ENCODE data around the gene MMS22L.

MMS22L gene

DNA sequence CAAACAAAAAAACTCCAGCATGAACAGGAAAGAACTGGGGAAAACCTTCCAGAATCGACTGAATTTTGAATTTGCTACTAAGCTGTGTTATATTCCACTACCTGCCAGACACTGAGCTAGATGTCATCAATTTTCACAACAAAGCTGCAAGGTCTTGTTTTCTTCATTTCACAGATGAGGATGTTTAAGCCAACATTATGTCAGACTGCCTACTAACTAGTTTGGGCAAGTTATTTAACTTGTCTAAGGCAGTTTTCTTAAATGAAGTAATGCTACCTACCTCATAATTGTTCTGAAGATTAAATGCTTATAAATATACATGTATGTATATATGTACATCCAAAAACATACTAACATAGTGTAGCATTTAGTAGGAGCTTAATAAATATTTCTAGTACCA lies 144.4 kb downstream of the MMS22L start:
- no peak for DNase-seq

GRCh38 chr6:97136626-97137358 lies 146.2 kb downstream of the MMS22L start:
- no peak for DNase-seq

DNA sequence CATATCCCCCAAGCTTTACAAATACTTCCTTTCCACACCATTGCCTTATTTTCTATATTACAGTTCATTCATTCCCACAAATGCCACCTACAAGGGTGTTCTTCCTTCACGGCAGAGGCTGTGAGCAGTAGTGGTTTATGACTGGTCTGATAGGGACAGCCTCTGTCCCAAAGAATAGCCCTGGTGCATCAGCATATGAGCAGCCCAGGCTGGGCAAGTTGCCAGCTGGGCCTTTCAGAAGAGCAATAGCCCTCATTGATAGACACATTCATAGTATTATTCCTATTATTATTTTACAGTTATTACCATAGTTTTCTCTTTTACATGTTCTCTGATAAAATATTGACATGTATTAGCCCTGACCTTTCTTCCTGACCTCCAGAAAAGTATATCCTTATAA lies 149.9 kb downstream of the MMS22L start:
- DNase-seq: no peak

GRCh38 chr6:97129106-97129505 lies 153.9 kb downstream of the MMS22L start:
- DNase-seq: no peak

- no peak for DNase-seq
Observed at GRCh38 chr6:97128507-97128906, 154.5 kb downstream of the MMS22L start.

GRCh38 chr6:97123652-97124051 lies 159.4 kb downstream of the MMS22L start:
- no peak for DNase-seq

DNA sequence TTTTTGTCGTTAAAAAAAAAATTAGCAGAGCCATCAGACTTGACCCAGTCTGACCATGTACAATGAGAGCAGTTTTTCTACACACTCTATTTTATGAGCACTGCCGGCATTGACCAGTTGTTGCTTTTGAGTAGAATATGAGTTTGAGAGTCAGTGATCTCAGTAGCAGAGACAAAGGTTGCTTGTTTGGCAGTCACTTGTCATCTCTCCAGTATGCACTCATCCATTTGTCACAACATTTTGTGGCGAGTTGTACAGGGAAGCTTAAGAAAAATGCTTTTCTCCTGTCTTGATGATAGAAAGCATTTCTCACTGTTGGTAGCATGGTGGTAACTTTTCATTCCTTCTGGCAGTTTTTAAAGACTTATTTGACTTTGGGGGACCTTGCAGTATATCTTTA lies 159.9 kb downstream of the MMS22L start:
- no peak for DNase-seq

DNA sequence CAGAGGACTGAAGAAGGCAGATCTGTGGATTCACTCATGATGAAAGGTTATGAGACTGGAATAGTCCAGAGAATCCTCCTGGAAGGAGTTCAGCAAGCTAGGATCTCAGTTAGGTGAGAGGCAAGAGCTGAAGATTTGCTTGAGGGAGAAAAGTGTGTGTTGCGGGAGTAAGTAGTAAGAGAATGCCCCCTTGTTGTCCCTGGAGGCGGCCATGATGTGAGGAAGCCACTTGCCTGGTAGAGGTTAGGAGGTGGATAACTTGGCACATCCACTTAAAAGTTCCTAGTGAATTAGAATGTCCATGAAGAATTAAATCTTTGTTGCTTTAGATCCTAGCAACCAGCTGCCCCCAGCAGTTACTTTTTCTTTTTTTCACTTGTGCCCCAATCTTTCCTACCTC lies 162.5 kb downstream of the MMS22L start:
- no peak for DNase-seq

- no peak for DNase-seq
Observed at GRCh38 chr6:97114645-97115044, 168.4 kb downstream of the MMS22L start.

GRCh38 chr6:97113170-97113569 lies 169.8 kb downstream of the MMS22L start:
- no peak for DNase-seq

DNA sequence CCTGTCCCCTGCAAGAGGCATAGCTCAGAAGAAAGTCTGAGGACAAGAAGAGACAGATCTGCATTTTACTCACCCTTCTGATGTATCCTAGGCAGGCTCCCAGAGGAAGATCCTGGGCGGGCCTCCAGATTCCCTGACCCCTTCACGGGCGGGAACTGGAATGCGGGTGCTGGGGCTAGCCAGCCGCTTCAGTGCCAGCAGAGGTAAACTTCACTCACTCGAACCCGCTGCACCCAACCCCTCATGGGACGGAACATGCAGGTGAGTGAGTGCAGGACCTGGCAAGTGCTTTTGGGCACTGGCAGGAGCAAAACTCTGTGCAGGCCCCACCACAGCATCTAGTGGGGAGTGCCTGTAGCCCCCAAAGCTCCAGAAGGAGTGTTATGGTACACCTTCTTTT lies 171.8 kb downstream of the MMS22L start:
- DNase-seq: no peak

DNA sequence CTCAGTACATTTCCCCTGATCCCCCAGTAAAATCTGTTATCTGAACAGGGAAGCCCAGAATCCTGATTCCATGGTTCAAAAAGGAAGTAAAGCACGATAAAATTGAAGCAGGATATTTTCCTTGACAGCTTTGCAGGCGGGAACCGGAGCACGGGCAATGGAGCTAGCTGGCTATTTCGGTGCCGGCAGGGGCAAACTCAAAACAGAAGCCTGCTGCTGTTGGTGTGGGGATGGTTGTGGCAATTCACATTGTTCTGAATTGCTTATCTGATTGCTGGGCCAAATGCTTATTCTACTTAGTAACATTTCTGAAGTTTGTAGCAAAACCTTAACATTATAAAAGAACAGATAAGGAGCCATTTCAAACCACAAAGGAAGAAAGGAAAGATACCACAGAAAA lies 172.4 kb downstream of the MMS22L start:
- DNase-seq: no peak

DNA sequence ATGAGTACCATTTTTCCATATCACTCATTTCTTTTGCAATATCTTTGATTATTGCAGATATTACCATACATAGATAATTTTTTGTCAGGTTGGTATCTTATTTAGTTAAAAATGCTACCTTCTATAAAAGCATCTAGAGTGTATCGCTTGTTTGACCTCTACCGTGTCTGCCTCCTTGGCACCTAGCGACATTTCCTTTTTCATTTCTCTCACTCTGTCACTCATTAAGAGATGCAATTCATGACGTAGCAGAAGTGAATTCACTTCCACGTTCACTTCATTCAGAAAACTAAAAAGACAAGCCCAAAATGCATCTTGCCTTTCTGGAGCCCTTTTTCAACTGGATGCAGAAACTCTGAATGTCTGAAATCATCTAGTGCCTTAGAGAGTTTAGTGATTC lies 172.9 kb downstream of the MMS22L start:
- no peak for DNase-seq

DNA sequence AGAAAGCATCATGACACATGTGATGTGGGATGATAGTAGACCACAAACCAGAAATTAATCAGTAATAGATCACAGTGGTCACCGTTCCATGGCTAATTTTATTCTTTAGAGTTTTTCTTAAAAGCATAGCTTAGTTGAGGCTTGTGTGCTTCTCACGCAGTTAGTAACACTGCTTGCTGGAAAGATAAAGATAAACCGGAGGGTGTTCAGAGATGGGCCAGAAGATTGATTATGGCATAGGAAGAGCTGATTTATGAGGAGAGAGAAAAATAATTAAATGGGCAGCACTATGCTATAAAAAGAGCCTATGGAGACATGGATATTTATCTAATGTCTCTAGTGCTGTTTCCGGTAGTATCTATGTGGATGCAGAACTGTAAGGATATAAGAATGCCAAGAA lies 173.6 kb downstream of the MMS22L start:
- DNase-seq: no peak

DNA sequence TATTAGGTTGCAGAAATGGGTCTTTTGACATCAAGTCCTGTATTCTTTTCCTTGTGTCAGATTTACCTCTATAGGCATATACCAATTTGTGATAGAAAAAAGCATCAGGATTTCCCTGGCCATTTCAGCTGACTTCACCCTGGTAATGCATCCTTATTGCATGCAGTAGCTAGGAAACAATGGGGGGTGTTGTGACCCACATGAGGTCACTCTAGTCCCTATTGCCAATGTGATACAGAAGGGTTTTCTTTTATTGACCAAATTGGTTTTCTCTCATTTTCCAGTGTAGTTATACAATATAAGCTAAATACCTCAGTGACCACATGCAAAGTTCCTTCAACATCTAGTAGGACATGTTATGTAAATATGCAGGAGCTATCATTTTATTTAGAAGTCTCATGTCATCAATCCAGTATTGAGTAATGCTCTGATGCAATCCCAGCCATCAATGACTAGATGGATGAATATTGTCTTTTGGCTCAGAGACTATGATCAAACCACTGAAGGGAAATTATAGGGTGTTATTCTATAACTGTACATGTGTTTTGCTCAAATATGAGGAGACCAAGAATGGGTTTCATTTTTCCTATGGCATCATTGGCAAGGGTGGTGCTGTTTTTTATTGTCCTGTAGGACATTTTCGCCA lies 180.7 kb downstream of the MMS22L start:
- DNase-seq: no peak

DNA sequence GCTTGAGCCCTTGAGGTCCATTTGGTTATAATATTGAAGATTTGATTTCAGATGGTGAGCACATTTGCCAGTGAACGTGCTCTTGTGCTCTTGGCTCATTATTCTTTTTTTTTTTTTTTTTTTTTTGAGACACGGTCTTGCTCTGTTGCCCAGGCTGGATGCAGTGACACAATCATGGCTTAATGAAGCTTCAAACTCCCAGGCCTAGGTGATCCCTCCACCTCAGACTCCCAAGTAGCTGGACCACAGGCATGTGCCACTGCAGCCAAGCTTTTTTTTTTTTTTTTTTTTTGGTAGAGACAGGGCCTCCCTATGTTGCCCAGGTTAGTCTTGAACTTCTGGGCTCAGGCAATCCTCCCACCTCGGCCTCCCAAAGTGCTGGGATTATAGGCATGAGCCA lies 182.3 kb downstream of the MMS22L start:
- DNase-seq: no peak

GRCh38 chr6:97097068-97098047 lies 185.7 kb downstream of the MMS22L start:
- peak in 1 of 2 experiments; percentile 33 for DNase-seq

DNA sequence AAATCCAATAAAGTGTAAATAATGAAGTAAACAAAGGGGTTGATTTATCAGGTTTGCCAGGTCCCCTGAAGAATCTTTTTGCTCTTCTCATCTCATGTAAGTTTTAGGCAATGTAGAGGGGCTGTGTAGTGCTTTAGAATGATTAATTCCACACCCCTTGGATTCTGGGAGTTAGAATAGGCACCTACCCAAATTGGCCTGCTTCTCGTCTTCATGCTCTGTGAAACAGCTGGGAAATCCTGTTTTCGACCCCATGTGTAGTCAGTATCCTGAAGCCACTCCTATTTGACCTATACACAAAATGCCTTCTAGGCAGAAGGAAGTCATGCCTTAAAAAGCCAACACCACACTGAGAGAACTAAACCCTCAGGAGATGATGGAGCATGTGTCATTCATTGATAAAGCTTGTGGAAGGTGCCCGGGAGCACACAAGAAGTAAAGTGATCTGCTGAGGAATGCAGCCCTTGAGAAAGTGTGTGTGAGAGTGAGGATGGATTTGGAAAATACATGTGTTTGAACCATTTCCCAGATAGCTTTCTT lies 187.6 kb downstream of the MMS22L start:
- DNase-seq: no peak

DNA sequence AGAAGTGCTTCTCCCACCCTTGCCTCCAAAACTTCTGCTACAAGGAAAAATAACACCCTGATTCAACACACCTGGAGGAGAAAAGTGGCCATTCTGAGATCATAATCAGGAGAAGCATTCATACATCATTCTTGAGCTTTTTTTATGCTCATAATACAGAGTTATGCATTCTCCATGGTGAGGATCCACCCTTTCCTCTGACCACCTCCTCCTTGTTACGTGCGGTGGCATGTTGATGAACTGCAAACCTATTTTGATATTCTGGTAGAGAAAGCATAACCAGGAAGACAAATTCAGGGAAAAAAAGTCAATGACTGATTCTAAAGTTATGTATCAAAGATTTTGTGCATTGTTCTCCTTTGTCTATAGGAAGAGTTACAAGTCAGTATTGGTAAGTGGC lies 188.6 kb downstream of the MMS22L start:
- DNase-seq: no peak

- no peak for DNase-seq
Observed at GRCh38 chr6:97092673-97093305, 190.2 kb downstream of the MMS22L start.

All from NCI-H1930 (cell line).